ENCODE results near the gene TMEM259.

Gene TMEM259

DNA sequence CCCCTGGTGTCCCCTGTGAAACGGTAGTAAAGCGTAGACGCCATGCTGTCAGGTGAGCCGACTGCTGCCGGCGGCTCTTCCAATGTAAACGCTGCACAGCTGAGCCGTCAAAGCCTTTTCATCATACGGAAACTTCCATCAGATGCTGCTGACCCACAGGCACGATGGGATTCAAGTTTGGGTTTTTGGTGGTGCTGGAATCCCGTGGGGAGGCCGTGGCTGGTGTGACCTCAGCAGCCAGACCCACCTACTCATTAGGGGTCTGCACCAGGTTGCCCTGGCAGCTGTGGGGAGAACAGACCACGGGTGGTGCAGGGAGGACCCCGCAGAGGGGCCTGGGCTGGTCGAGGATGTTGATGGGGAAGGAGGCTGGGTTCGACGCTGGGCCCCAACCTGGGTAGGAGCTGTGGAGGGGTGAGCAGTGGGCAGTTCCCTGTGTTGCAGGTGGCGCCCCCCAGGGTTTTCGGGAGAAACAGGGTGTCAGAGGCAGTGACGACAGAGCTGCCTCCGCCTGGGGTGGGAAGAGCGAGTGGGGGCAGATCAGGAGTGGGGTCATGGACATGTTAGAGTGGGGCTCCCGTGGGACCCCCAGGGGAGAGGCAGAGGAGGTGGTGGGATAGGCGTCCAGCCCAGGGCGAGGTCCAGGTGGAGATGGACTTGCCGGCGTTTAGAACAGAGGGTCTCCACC, 14.1 kb downstream of the TMEM259 start:
- Histone ChIP-seq H3K4me1 (ENCODE audit: control insufficient read depth, insufficient read depth, low read length) (no peaks in the 10 kb centered on the region), H3K27me3 (ENCODE audit: control insufficient read depth, insufficient read depth, low read length) (peaks cover 6% of the 10 kb centered on the region), H3K36me3 (ENCODE audit: control insufficient read depth, insufficient read depth, low read length) (peaks cover 6% of the 10 kb centered on the region), H3K4me3 (ENCODE audit: low read length) (no peak overlapping the region), H3K27ac (ENCODE audit: low read depth, low read length) (no peak overlapping the region), H3K9ac (ENCODE audit: low read length) (no peak overlapping the region)

DNA sequence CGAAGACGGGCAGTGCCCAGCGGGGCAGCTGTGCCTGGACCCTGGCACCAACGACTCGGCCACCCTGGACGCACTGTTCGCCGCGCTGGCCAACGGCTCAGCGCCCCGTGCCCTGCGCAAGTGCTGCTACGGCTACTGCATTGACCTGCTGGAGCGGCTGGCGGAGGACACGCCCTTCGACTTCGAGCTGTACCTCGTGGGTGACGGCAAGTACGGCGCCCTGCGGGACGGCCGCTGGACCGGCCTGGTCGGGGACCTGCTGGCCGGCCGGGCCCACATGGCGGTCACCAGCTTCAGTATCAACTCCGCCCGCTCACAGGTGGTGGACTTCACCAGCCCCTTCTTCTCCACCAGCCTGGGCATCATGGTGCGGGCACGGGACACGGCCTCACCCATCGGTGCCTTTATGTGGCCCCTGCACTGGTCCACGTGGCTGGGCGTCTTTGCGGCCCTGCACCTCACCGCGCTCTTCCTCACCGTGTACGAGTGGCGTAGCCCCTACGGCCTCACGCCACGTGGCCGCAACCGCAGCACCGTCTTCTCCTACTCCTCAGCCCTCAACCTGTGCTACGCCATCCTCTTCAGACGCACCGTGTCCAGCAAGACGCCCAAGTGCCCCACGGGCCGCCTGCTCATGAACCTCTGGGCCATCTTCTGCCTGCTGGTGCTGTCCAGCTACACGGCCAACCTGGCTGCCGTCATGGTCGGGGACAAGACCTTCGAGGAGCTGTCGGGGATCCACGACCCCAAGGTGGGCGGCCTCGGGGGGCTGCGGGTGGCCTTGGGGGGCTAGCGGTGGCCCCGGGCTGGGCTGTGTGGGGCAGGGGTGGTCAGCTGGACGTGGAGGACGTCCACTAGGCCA, 15.9 kb downstream of the TMEM259 start:
- Histone ChIP-seq H3K27ac (ENCODE audit: low read depth, low read length) (no peak overlapping the region), H3K36me3 (ENCODE audit: control insufficient read depth, insufficient read depth, low read length) (peaks cover 5% of the 10 kb centered on the region), H3K4me1 (ENCODE audit: control insufficient read depth, insufficient read depth, low read length) (no peaks in the 10 kb centered on the region), H3K27me3 (ENCODE audit: control insufficient read depth, insufficient read depth, low read length) (peaks cover 17% of the 10 kb centered on the region), H3K9ac (ENCODE audit: low read length) (no peak overlapping the region), H3K4me3 (ENCODE audit: low read length) (no peak overlapping the region)

DNA sequence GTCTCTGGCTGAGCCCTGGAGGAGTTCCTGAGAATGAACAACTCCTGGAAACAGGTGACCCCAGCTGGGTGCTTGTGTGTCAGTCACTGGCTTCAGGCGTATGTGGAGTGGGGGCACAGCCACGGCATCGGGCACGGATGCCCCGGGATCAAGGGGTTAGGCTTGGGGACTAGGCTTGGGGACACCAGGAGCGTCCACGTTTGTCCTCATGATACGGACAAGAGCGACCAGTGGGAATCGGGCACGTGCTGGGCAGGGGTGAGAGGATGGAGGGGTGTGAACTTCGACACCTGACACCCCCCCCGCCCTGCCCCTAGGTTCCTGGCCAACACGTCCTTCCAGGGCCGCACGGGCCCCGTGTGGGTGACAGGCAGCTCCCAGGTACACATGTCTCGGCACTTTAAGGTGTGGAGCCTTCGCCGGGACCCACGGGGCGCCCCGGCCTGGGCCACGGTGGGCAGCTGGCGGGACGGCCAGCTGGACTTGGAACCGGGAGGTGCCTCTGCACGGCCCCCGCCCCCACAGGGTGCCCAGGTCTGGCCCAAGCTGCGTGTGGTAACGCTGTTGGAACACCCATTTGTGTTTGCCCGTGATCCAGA, 16.6 kb downstream of the TMEM259 start:
- H3K27me3 ChIP-seq (ENCODE audit: control insufficient read depth, insufficient read depth, low read length): peaks cover 20% of the 10 kb centered on the region
- no peaks in the 10 kb centered on the region for H3K4me1 ChIP-seq (ENCODE audit: control insufficient read depth, insufficient read depth, low read length)
- H3K9ac ChIP-seq (ENCODE audit: low read length): no peak overlapping the region
- no peak overlapping the region for H3K27ac ChIP-seq (ENCODE audit: low read depth, low read length)
- no peak overlapping the region for H3K4me3 ChIP-seq (ENCODE audit: low read length)
- peaks cover 2% of the 10 kb centered on the region for H3K36me3 ChIP-seq (ENCODE audit: control insufficient read depth, insufficient read depth, low read length)

DNA sequence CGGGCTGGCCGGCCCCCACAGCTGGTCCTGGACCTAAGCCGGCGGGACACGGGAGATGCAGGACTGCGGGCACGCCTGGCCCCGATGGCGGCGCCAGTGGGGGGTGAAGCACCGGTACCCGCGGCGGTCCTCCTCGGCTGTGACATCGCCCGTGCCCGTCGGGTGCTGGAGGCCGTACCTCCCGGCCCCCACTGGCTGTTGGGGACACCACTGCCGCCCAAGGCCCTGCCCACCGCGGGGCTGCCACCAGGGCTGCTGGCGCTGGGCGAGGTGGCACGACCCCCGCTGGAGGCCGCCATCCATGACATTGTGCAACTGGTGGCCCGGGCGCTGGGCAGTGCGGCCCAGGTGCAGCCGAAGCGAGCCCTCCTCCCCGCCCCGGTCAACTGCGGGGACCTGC, 17.6 kb downstream of the TMEM259 start:
- peaks cover 28% of the 10 kb centered on the region for H3K27me3 ChIP-seq (ENCODE audit: control insufficient read depth, insufficient read depth, low read length)
- no peak overlapping the region for H3K9ac ChIP-seq (ENCODE audit: low read length)
- no peaks in the 10 kb centered on the region for H3K4me1 ChIP-seq (ENCODE audit: control insufficient read depth, insufficient read depth, low read length)
- no peak overlapping the region for H3K4me3 ChIP-seq (ENCODE audit: low read length)
- no peak overlapping the region for H3K27ac ChIP-seq (ENCODE audit: low read depth, low read length)
- no peaks in the 10 kb centered on the region for H3K36me3 ChIP-seq (ENCODE audit: control insufficient read depth, insufficient read depth, low read length)

DNA sequence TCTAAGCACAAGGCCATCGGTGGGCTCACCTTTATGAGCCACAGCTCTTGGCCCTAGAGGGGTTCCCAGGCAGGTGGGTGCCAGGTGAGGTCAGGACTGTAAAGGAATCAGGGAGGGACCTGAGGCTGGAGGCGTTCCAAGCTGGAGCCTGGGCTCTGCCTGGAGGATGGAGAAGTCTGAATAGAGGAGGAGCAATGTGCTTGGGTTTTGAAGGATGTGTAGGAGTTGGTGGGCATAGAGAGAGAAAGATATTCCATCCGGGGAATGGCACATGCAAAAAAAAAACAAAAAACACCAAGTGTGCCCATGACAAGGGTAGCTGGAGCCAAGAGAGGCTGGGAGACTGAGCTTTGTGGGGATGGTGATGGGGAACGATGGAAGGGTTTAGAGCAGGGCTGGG, 18.3 kb downstream of the TMEM259 start:
- Histone ChIP-seq H3K9ac (ENCODE audit: low read length) (no peak overlapping the region), H3K27ac (ENCODE audit: low read depth, low read length) (no peak overlapping the region), H3K4me3 (ENCODE audit: low read length) (no peak overlapping the region), H3K36me3 (ENCODE audit: control insufficient read depth, insufficient read depth, low read length) (no peaks in the 10 kb centered on the region), H3K4me1 (ENCODE audit: control insufficient read depth, insufficient read depth, low read length) (no peaks in the 10 kb centered on the region), H3K27me3 (ENCODE audit: control insufficient read depth, insufficient read depth, low read length) (peaks cover 32% of the 10 kb centered on the region)

DNA sequence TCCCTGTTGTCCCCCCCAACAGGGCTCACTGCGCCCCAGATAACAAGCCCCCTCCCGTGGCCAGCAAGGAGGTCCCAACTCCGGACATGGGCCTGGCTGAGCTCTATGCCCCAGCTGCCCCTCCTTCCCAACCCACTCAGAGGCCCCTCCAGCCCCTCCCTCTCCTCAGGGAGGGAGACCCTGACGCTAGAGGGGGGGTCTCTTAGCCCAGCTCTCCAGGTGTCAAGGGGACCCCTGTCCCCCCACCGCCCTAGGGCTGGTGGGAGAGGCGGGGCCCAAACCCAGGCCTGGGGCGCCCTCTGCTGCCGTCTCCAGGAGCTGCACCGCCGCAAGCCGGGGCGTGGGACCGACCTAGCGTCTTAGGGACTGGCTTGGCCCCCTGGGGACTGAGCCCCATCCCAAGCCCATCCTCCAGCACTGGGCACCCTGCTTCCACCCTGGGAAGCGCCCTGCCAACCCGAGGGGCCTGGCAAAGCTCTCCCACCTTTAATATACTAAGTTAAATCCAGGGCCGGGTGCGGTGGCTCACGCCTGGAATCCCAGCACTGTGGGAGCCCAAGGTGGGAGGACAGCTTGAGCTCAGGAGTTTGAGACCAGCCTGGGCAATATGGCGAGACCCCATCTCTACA, 19.3 kb downstream of the TMEM259 start:
- H3K4me3 ChIP-seq (ENCODE audit: low read length): no peak overlapping the region
- H3K9ac ChIP-seq (ENCODE audit: low read length): no peak overlapping the region
- no peak overlapping the region for H3K27ac ChIP-seq (ENCODE audit: low read depth, low read length)
- H3K36me3 ChIP-seq (ENCODE audit: control insufficient read depth, insufficient read depth, low read length): no peaks in the 10 kb centered on the region
- no peaks in the 10 kb centered on the region for H3K4me1 ChIP-seq (ENCODE audit: control insufficient read depth, insufficient read depth, low read length)
- H3K27me3 ChIP-seq (ENCODE audit: control insufficient read depth, insufficient read depth, low read length): peaks cover 38% of the 10 kb centered on the region

DNA sequence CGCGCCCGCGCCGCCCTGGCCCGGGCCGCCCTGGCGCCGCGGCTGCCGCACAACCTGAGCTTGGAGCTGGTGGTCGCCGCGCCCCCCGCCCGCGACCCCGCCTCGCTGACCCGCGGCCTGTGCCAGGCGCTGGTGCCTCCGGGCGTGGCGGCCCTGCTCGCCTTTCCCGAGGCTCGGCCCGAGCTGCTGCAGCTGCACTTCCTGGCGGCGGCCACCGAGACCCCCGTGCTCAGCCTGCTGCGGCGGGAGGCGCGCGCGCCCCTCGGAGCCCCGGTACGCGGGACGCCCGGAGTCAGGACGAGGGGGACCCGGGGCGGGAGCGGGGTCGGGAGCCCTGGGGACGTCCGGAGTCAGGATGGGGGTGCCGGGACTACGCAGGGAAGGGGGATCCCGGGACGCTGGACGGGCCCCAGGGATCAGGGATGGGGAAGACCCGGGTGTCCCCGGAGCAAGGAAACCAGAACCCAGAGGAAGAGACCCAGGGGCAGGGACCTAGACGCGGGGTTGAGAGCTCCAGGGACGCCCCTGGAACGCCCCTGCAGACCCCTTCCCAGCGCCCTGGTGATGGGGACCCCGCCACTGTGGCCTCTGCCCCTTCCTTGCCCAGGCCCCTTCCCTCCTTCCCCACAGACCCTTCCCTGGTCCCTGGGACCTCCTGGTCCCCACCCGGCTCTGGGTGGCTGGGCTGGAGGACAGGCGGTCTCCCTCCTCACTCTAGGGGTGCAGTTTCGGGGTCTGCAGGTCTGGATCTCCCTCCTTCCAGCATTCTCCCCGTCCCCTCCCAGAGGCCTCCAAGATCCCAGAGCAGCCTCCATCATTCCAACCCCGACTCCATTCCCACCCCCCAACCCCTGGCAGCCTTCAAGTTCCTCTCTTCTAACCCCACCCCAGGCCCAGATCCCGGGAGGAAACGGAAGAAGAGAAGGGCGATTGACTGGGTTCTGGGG, 20.1 kb downstream of the TMEM259 start:
- peaks cover 44% of the 10 kb centered on the region for H3K27me3 ChIP-seq (ENCODE audit: control insufficient read depth, insufficient read depth, low read length)
- no peak overlapping the region for H3K9ac ChIP-seq (ENCODE audit: low read length)
- H3K4me3 ChIP-seq (ENCODE audit: low read length): no peak overlapping the region
- no peaks in the 10 kb centered on the region for H3K36me3 ChIP-seq (ENCODE audit: control insufficient read depth, insufficient read depth, low read length)
- H3K27ac ChIP-seq (ENCODE audit: low read depth, low read length): no peak overlapping the region
- peaks cover 4% of the 10 kb centered on the region for H3K4me1 ChIP-seq (ENCODE audit: control insufficient read depth, insufficient read depth, low read length)

DNA sequence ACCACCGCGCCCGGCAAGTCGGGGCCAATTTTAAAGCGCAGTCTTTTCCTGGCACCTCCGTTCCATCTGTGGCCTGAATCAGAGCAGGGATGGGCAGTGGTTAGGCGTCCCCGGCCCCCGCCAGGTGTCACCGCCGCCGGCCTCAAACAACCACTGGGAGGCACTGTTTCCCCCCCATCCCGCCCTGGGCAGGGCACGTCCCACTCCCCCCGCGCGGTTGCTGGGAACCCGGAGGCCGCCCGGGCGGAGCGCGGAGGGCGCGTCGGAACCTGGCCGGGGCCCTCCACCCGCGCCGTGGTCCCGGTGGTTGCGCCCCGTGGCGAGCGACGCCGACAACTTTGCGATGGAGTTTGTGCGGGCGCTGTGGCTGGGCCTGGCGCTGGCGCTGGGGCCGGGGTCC, 20.8 kb downstream of the TMEM259 start, which contains the start of gene GRIN3B:
GRIN3B (plus strand) TSS at position 325 of the 400 bp plus-strand sequence; CDS start at position 344, 19 bp downstream.
- Histone ChIP-seq H3K27me3 (ENCODE audit: control insufficient read depth, insufficient read depth, low read length) (peaks cover 50% of the 10 kb centered on the region), H3K4me3 (ENCODE audit: low read length) (no peak within 1 kb of the TSS), H3K27ac (ENCODE audit: low read depth, low read length) (no peak within 1 kb of the TSS), H3K36me3 (ENCODE audit: control insufficient read depth, insufficient read depth, low read length) (no peaks in the 10 kb centered on the region), H3K9ac (ENCODE audit: low read length) (no peak within 1 kb of the TSS), H3K4me1 (ENCODE audit: control insufficient read depth, insufficient read depth, low read length) (peaks cover 4% of the 10 kb centered on the region)

DNA sequence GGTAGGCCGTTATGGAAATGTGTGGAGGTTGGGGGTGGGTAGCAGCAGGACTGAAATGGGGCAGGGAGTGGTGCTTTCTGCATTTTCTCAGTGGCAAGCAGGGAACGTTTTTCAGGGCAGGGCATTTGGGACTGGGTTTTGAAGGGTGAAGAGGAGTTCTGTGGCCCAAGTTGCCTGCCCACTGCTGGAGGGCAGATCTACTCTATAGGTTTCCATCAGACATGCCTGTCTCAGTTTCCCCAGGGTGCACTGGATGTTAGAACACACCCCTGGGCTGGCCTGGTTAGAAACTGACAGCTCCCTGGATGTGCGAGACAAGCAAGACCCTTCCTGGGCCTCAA, 21.6 kb downstream of the TMEM259 start:
- Histone ChIP-seq H3K27me3 (ENCODE audit: control insufficient read depth, insufficient read depth, low read length) (peaks cover 50% of the 10 kb centered on the region), H3K9ac (ENCODE audit: low read length) (no peak overlapping the region), H3K36me3 (ENCODE audit: control insufficient read depth, insufficient read depth, low read length) (no peaks in the 10 kb centered on the region), H3K4me1 (ENCODE audit: control insufficient read depth, insufficient read depth, low read length) (peaks cover 4% of the 10 kb centered on the region), H3K4me3 (ENCODE audit: low read length) (no peak overlapping the region), H3K27ac (ENCODE audit: low read depth, low read length) (no peak overlapping the region)

DNA sequence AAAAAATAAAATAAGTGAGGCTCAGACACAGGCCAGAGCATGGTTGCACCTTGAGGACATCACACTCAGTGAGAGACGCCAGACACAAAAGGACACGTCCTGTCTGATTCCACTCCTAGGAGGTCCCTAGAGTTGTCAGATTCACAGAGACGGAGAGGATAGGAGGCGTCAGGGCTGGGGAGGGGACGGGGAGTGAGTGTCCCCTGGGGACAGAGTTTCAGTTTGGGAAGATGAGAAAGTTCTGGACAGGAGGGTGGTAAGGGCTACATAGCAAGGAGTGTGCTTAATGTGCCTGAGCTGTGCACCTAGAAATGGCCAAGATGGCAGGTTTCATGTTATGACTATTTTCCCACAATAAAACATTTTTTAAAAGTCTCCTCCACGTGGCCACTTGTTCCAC, 22.9 kb downstream of the TMEM259 start:
- Histone ChIP-seq H3K27ac (ENCODE audit: low read depth, low read length) (no peak overlapping the region), H3K9ac (ENCODE audit: low read length) (no peak overlapping the region), H3K4me3 (ENCODE audit: low read length) (no peak overlapping the region), H3K27me3 (ENCODE audit: control insufficient read depth, insufficient read depth, low read length) (peaks cover 50% of the 10 kb centered on the region), H3K4me1 (ENCODE audit: control insufficient read depth, insufficient read depth, low read length) (peaks cover 4% of the 10 kb centered on the region), H3K36me3 (ENCODE audit: control insufficient read depth, insufficient read depth, low read length) (no peaks in the 10 kb centered on the region)

DNA sequence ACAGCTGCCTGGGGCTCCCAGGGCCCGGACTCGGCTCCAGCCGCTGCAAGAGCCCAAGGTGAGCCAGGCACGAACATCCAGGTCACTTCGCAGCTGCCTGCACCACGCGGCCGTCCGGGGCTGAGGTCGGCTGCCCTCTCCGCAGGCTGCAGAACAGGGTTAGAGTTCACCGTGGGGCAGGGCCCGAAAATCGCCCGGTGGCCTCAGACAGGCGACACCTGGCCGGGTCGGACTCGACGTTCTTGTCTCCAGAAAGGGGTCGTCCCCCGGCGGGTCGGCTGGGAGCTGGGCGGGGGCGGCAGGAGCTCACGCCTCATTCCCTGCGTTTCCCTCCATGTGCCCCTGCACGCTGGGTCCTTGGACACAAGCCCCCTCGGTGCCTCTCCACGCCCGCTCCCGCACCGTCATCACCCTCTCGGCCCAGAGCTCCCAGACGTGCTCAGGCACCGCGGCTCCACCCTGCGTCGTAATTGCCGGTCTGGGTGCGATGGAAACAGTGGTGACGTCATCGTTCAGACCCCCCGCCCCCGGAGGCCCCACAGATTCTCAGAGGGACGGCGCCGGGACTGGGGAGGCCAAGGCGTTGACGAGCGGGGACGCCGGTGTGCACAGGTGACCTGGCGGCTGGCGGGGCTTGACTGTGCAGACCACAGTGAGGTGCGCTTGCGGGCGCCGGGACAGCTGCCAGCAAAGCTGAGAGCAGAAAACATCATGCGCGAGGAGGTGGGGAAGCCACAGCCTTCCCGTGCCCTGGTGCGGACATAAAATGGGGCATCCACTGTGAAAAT, 24.7 kb downstream of the TMEM259 start:
- Histone ChIP-seq H3K4me1 (ENCODE audit: control insufficient read depth, insufficient read depth, low read length) (peaks cover 4% of the 10 kb centered on the region), H3K27me3 (ENCODE audit: control insufficient read depth, insufficient read depth, low read length) (peaks cover 38% of the 10 kb centered on the region), H3K9ac (ENCODE audit: low read length) (no peak overlapping the region), H3K36me3 (ENCODE audit: control insufficient read depth, insufficient read depth, low read length) (no peaks in the 10 kb centered on the region), H3K4me3 (ENCODE audit: low read length) (peak overlapping the region; percentile 26), H3K27ac (ENCODE audit: low read depth, low read length) (no peak overlapping the region)

All from rectal smooth muscle tissue (tissue), 1 donor.